Medulla oblongata (tissue), 1 donor: ENCODE measurements around the gene ZNF638.

ENCODE experiments used
- DNase-seq: peaks from one replicate; pipeline ENCODE4 v3.0.0-alpha.2; 2015; ENCODE audit errors: extremely low spot score

ZNF638 gene

DNA sequence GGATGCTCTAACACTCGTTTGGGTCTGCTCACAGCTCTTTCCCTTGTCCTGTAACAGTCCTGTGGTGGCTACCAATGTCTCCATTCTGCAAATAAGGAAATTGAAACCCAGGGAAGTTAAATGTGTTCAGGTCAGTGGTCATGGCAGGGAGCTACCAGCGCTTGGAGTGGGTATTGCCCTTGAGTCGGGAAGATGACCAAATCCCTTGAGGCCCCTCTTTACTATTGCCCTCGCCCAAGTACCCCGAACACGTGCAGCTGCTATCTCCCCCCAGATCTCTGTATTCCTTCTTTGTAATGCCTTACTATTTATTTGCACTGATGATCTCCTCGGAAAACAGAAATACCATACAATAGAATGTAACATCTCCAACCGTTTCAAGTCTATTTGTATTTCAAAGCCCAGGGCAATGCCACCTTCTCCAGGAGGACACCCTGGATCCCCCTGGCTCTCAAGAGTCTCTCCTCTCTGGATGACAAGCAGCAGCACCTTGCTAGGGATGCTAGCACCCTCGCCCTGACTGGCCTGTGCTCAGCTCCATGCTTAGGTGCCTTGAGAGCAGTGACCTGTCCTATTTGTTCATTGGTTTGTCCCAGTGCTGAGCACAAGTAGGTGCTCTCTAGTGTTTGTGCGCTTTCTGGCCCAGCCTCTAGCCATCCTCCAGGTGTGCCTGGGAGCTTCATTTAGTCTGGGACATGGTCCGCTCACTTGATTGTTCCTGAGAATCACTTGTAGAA, 136.9 kb downstream of the ZNF638 start:
- no peak for DNase-seq

- no peak for DNase-seq
Observed at GRCh38 chr2:71469403-71470398, 138.1 kb downstream of the ZNF638 start.

DNA sequence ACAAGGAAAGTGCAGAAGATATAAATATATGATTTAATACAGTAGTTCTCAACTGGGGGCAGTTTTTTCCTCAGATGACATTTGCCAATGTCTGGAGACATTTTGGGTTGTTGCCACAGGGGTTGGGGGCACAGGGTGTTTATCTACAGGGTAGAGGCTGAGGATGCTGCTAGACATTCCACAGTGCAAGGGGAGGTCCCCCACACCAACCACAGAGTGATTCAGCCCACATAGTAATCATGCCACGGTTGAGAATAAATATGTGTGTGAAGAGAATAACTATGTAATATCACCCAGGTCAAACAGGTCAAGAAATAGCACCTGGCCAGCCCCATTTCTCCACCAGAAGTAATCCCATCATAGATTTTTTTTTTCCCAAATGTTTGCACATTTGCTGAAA, 139.7 kb downstream of the ZNF638 start:
- DNase-seq, result no peak

DNA sequence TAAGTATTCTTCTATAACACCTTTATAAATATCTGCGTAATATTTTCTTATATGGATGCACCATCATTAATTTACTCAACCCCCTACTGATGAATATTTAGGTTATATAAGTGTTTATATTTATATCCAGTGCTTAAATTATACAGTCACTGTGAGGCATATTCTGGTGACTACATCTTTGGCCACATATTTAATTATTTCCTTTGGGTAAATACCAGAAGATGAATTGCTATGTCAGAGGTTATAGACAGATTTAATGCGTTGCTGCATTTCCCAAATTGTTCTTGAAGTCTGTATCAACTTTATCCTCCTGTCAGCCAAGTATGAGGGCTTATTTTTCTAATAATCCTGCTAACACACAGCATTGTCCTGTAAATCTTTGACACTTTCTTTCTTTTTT, 140.4 kb downstream of the ZNF638 start:
- DNase-seq, result no peak

DNA sequence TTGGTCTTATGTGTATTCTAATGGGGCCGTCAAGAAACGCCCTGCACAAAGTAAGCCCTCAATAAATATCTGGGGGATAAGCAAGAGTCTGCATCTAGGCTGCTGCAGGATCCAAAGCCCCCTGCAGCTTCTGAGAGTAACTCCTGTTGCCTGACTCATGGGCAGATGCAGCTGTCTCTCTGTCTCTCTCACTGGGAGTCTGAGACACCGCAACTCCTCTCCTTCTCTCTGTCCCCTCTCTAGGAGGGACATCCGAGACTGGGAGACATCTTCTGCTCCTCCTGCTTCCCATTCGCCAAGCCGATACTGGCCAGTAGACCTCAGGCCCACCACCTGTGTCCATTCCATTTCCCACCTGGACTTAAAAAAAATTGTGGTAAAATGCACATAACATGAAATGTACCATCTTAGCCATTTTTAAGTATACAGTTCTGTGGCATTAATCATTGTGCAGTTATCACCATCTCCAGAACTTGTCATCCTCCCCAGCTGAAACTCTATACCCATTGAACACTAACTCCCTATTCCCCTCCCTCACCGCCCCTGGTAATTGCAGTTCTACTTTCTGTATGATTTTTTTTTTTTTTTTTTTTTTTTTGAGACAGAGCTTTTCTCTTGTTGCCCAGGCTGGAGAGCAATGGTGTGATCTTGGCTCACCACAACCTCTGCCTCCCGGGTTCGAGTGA, 141.9 kb downstream of the ZNF638 start:
- no peak for DNase-seq

GRCh38 chr2:71474116-71474743, 142.6 kb downstream of the ZNF638 start:
- DNase-seq, result no peak

DNA sequence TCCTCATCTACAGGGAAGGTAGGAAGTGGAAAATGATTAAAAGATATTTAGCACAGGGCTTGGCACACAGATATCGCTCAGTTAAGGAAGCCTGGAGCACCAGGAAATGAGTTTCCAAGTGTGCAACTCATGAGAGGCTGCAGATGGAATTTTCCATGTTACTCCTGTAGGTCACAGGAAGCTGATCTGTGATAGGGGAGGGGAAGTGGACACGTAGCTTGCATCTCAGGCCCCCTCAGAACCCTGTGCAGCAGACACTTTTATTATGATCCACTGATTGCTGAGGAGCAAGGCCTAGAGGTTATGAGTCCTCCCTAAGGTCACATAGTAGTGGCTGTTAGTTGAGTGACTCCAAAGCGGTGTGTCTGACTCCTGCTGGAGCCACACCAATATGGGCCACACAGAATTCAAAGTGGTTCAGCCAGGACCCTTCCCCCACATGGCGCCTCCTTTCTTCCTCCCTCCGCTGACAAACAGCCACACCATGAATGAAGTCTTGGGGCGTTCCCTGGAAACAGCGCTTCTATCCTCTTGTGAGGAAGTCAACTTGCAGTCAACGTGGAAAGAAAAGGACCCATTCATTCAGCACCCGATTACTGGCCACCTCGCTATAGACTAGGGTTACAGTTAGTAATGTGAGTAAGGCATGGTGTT, 143.3 kb downstream of the ZNF638 start:
- DNase-seq, result no peak

GRCh38 chr2:71476495-71476894, 144.9 kb downstream of the ZNF638 start:
- DNase-seq, result no peak

DNA sequence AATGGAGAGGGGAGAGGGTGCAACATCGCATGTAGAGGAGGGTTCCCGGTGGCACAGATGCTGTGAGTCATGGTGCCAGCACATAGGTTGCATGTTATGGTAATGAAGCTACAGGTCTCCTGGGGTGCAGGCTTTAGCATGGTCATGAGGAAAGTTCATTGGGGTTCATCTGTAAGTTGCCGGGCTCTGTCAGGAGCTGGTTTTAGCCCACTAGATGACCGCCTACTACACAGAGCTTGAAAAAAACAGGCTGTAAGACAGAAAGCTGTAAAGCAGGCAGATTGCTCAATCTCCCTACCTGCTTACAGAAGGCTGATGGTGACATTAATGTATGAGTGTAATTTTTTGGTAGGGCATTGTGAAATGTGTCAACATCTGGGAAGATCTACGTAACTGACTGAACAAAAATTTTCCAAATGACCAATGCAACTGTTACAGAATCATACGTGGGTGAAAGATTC, 145.7 kb downstream of the ZNF638 start:
- DNase-seq, result no peak

- DNase-seq, result no peak
Observed at GRCh38 chr2:71478806-71479205, 147.2 kb downstream of the ZNF638 start.

DNA sequence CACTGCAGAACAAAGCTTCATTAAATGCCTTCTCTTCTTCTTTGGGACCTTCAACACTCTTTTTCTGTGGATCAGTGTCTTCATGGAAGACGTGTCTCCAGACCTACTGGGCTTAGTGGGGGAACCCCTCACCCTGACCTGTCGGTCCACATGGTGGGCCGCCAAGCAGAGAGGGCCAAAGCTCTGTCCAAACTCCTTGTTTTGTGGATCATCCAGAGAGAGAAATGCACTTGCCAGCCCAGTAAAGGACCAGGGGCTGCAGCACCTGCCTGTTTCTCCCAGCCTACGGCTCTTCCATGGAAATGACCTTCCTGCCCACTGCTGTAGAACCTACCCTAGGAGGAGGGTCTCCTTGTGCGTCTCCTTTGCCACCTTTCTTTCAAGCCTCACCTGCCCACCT, 147.7 kb downstream of the ZNF638 start:
- no peak for DNase-seq

DNA sequence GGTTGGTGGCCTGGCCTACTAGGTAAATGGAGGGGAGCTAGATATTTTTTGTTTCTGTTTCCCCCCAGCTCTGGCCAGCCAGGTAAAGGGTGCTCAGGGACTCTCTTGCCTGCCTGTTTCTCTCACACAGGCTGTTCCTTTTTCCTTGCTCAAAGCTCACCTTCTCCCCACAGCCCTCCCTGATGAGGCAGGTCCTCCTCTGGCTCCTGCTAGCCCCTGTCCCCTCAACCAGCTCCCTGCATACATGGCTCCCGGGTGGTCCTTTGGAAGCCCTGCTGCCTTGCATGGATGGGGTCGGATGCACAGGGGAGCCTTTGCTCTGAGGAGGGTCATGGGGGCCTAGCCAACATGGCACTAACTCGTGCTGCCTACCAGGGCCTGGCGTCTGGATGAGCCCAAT, 149.5 kb downstream of the ZNF638 start:
- DNase-seq, result no peak

DNA sequence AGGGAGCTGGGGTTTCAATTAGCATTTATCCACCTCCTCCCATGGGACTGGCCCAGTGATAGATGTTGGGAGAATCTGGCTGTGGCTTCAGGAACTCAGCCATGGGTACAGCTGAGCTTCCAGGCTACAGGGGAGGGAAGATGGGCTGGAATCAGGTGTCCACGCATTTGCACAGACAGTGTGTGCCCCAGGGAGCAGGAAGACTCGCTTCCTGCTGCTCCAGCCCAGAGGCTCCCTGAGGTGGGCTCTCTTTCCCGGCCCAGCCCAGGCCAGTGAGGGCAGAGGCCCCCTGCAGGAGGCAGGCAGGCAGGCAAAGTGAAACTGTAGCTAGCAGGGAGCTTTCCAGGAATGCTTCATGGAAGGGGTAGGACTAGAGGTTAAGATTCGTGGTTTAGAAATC, 150.5 kb downstream of the ZNF638 start:
- DNase-seq, result no peak

GRCh38 chr2:71483246-71483645, 151.7 kb downstream of the ZNF638 start:
- no peak for DNase-seq

DNA sequence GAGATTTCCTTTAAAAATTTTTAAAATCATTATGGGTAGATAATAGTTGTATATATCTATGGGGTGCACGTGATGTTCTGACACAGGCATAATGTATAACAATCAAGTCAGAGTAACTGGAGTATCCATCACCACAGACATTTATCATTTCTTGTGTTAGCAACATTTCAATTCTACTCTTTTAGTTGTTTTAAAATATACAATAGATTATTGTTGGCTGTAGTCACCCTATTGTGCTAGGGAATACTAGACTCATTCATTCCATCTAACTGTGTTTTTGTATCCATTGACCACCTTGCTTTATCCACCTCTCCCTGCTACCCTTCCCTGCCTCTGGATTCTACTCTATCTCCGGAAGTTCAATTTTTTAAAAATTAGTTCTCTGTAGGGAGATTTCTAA, 152.8 kb downstream of the ZNF638 start:
- no peak for DNase-seq
